Esophagus (tissue), 2 donors: ENCODE results near the gene INSR. TPM values are rescaled to one million over a fixed set of nuclear protein-coding genes. Genes with fewer than 3 reads are reported as not detected.

ENCODE experiments used
- H3K27ac ChIP-seq, 2 donors: one replicate each; pipeline ENCODE4 v1.5.1; 2013; ENCODE audit warnings: low read depth in 2 of 2, mild to moderate bottlenecking in 2 of 2, inconsistent platforms in 1 of 2, low read length in 1 of 2, moderate library complexity in 1 of 2
- H3K27me3 ChIP-seq, 2 donors: one replicate each; pipeline ENCODE4 v1.6.1; 2013; ENCODE audit warnings: low read length in 2 of 2, control low read depth in 1 of 2, mild to moderate bottlenecking in 1 of 2; ENCODE audit not compliant: insufficient read depth in 2 of 2, control insufficient read depth in 1 of 2
- H3K36me3 ChIP-seq, 2 donors: one replicate each; pipeline ENCODE4 v1.6.1; 2013; ENCODE audit warnings: low read length in 1 of 2; ENCODE audit not compliant: control insufficient read depth in 2 of 2, insufficient read depth in 2 of 2
- H3K4me1 ChIP-seq, 2 donors: one replicate each; pipeline ENCODE4 v1.6.1; 2013; ENCODE audit warnings: low read length in 1 of 2; ENCODE audit not compliant: control insufficient read depth in 2 of 2, insufficient read depth in 2 of 2
- H3K4me3 ChIP-seq, 2 donors: one replicate each; pipeline ENCODE4 v1.5.1; 2013; ENCODE audit warnings: low read length in 2 of 2, mild to moderate bottlenecking in 2 of 2, low read depth in 1 of 2, moderate library complexity in 1 of 2
- H3K9me3 ChIP-seq, 2 donors: one replicate each; pipeline ENCODE4 v1.6.1; 2013; ENCODE audit warnings: mild to moderate bottlenecking in 2 of 2, low read depth in 1 of 2, low read length in 1 of 2, moderate library complexity in 1 of 2; ENCODE audit not compliant: control insufficient read depth in 2 of 2, insufficient read depth in 1 of 2
- WGBS, 2 donors: extraction: QIAGEN DNeasy Blood & Tissue Kit; methylation state at CpG; one replicate each; pipeline ENCODE4 v1.1.7; 2013; 5-methylcytosine and 5-hydroxymethylcytosine counted together
- polyA plus RNA-seq, 2 donors: library from polyadenylated mRNA; stranded (reverse); fragments of 200-250 nt; gene quantifications; one replicate each; pipeline ENCODE4 v1.2.3, GENCODE V29; 2013
- donor health status: healthy with polysubstance abuse.
- donor health status: Bipolar disorder and iron deficiency.

The INSR gene
- polyA plus RNA-seq, 2 donors = 2.2 to 3.3 TPM

DNA sequence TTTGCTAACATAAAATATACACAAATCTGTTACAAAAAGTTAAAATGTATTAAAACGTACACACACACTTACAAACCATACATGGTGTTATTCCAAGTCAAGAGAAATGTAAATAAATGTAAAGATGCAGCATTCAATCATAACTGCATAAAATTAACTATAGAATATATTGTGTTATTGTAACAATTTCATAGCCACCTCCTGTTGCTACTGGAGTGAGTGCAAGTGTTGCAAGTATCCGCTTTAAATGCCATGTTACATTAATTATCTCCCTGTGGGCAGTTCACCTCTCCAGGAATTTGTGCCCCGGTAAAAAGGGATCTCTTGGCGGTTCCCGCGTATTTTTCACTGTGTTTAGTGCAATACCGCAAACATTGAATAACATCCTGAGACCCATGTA is 3.5 kb upstream of the INSR start:
- peaks cover 0 to under 1% of the 10 kb centered on the region in 2 donors for H3K4me1 ChIP-seq
- H3K4me3 ChIP-seq = no peak overlapping the region
- no peaks in the 10 kb centered on the region for H3K9me3 ChIP-seq
- H3K27ac ChIP-seq = no peak overlapping the region
- H3K27me3 ChIP-seq = no peaks in the 10 kb centered on the region
- H3K36me3 ChIP-seq = no peaks in the 10 kb centered on the region
- 29 to 42% methylated on average over 7 of the region's 7 CpGs for WGBS, 2 donors

GRCh38 chr19:7295912-7296536 is 1.8 kb upstream of the INSR start:
- no peaks in the 10 kb centered on the region for H3K9me3 ChIP-seq
- 93 to 95% methylated on average over 6 of the region's 6 CpGs for WGBS, 2 donors

DNA sequence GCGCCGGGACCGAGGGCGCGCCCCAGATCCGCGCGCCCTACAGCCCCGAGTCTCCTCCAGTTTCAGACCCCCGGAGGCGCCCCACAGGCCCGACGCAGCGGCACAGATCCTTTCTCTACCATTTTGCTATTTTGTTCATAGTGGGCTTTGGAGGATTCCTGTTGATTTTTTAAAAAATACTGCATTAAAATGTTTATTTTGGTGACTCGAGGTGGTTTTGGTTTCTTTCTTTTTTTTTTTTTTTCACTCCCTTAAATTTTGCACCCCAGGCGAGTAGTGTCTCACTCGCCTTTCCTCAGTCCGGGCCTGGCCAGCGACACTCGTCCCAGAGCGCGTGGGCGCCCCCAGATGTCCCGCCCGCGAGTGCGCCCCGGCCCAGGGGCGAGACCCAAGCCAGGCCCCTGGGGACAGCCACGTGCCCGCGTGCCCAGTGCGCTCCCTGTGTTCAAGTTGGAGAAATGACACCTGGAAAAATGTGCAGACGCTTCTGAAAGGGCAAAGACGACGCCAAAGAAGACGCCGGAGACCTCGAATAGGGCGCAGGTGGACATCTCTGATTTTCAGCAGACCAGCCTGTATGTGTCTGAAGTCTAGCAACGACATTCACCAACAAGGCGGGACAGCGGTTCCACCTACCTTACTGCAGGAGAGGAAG is 471 bp upstream of the INSR start:
- 2 to 4% methylated on average over 42 to 43 of the region's 43 CpGs for WGBS, 2 donors
- H3K36me3 ChIP-seq = no peaks in the 10 kb centered on the region
- no peaks in the 10 kb centered on the region for H3K27me3 ChIP-seq

More at GRCh38 chr19:7295912-7296536, 1.8 kb upstream of the INSR start:
- Histone ChIP-seq H3K4me3 (no peak overlapping the region), H3K27me3 (no peaks in the 10 kb centered on the region), H3K36me3 (no peaks in the 10 kb centered on the region), H3K27ac (no peak overlapping the region), H3K4me1 (peaks cover 0 to 3% of the 10 kb centered on the region in 2 donors)

GRCh38 chr19:7292950-7293761 is 1.1 kb downstream of the INSR start:
- Histone ChIP-seq H3K4me3 (peak overlapping the region; percentile 65 to 70), H3K27ac (peak overlapping the region in 1 of 2 donors; percentile 45), H3K4me1 (peaks cover 0 to 3% of the 10 kb centered on the region in 2 donors), H3K27me3 (no peaks in the 10 kb centered on the region), H3K36me3 (no peaks in the 10 kb centered on the region), H3K9me3 (no peaks in the 10 kb centered on the region)
- 9% methylated on average over 49 to 54 of the region's 54 CpGs for WGBS, 2 donors

More for the DNA sequence above, 471 bp upstream of the INSR start:
- Histone ChIP-seq H3K4me3 (peak overlapping the region; percentile 36 to 65), H3K9me3 (no peaks in the 10 kb centered on the region), H3K27ac (peak overlapping the region in 1 of 2 donors; percentile 34), H3K4me1 (peaks cover 0 to 3% of the 10 kb centered on the region in 2 donors)

- Histone ChIP-seq H3K27me3 (no peaks in the 10 kb centered on the region), H3K4me1 (peaks cover 0 to 3% of the 10 kb centered on the region in 2 donors), H3K9me3 (no peaks in the 10 kb centered on the region), H3K4me3 (peak overlapping the region in 1 of 2 donors; percentile 65), H3K36me3 (no peaks in the 10 kb centered on the region), H3K27ac (no peak overlapping the region)
- WGBS, 2 donors = 65 to 69% methylated on average over 12 of the region's 12 CpGs
Measured at GRCh38 chr19:7292352-7292949, 1.8 kb downstream of the INSR start.

GRCh38 chr19:7288977-7289376 is 5.2 kb downstream of the INSR start:
- Histone ChIP-seq H3K27ac (no peak overlapping the region), H3K4me1 (peaks cover 0 to 3% of the 10 kb centered on the region in 2 donors), H3K9me3 (no peaks in the 10 kb centered on the region), H3K27me3 (no peaks in the 10 kb centered on the region), H3K36me3 (no peaks in the 10 kb centered on the region), H3K4me3 (no peak overlapping the region)
- 58 to 78% methylated on average over 6 of the region's 6 CpGs for WGBS, 2 donors

DNA sequence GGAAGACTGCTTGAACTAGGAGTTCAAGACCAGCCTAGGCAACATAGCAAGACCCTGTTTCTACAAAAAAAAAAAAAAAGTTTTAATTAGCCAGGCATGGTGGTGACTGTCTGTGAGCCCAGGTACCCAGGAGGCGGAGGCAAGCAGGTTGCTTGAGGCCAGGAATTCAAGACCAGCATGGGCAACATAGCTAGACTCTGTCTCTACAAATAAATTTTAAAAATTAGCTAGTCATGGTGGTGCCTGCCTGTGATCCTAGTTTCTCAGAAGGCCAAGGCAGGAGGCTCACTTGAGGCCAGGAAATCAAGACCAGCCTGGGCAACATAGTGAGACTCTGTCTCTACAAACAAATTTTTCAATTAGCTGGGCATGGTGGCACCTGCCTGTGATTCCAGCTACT is 6.1 kb downstream of the INSR start:
- Histone ChIP-seq H3K9me3 (no peaks in the 10 kb centered on the region), H3K4me1 (peaks cover 0 to 3% of the 10 kb centered on the region in 2 donors), H3K4me3 (no peak overlapping the region), H3K27ac (no peak overlapping the region), H3K36me3 (no peaks in the 10 kb centered on the region), H3K27me3 (no peaks in the 10 kb centered on the region)
- 94 to 97% methylated on average over 1 of the region's 1 CpG for WGBS, 2 donors

DNA sequence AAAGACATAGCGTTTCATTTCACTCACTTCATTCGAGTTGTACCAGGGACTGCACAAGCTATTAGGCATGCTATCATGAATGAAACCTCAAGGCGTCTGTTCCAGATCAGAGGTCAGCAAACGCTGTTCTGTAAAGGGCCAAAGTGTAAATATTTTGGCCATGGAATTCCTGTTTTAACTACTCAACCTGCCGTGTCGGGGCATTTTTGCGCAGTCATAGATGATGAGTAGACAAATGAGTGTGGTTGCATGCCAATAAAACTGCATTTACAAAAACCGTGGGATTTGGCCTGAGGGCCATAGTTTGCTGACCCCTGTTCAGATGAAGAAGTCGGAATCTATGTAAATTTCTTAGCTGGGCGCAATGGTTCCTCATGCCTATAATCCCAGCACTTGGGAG is 6.5 kb downstream of the INSR start:
- Histone ChIP-seq H3K9me3 (no peaks in the 10 kb centered on the region), H3K27me3 (no peaks in the 10 kb centered on the region), H3K27ac (no peak overlapping the region), H3K36me3 (no peaks in the 10 kb centered on the region), H3K4me3 (no peak overlapping the region), H3K4me1 (peaks cover 0 to 2% of the 10 kb centered on the region in 2 donors)
- 62 to 77% methylated on average over 10 of the region's 10 CpGs for WGBS, 2 donors

GRCh38 chr19:7280940-7281666 is 13.1 kb downstream of the INSR start:
- Histone ChIP-seq H3K27ac (no peak overlapping the region), H3K36me3 (no peaks in the 10 kb centered on the region), H3K9me3 (no peaks in the 10 kb centered on the region), H3K4me1 (no peaks in the 10 kb centered on the region), H3K4me3 (no peak overlapping the region), H3K27me3 (no peaks in the 10 kb centered on the region)
- WGBS, 2 donors = 81 to 82% methylated on average over 10 of the region's 10 CpGs
